Activated T-cell treated with anti-CD3 and anti-CD28 coated beads, Interleukin-2, amount 50 U/mL, for 1 hour (primary cell): Measurements from ENCODE around the gene ODAD4.

ENCODE experiments used
- DNase-seq: peaks from one replicate; pipeline ENCODE4 v3.0.0-alpha.2; 2020

Gene ODAD4, protein sequence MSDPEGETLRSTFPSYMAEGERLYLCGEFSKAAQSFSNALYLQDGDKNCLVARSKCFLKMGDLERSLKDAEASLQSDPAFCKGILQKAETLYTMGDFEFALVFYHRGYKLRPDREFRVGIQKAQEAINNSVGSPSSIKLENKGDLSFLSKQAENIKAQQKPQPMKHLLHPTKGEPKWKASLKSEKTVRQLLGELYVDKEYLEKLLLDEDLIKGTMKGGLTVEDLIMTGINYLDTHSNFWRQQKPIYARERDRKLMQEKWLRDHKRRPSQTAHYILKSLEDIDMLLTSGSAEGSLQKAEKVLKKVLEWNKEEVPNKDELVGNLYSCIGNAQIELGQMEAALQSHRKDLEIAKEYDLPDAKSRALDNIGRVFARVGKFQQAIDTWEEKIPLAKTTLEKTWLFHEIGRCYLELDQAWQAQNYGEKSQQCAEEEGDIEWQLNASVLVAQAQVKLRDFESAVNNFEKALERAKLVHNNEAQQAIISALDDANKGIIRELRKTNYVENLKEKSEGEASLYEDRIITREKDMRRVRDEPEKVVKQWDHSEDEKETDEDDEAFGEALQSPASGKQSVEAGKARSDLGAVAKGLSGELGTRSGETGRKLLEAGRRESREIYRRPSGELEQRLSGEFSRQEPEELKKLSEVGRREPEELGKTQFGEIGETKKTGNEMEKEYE

GRCh38 chr17:41930009-41930832, at the start of gene ODAD4:
Gene ODAD4 (plus strand): TSS chr17:41930617. CDS start chr17:41930724, 107 bp downstream.
- peak; percentile 95 for DNase-seq

DNA sequence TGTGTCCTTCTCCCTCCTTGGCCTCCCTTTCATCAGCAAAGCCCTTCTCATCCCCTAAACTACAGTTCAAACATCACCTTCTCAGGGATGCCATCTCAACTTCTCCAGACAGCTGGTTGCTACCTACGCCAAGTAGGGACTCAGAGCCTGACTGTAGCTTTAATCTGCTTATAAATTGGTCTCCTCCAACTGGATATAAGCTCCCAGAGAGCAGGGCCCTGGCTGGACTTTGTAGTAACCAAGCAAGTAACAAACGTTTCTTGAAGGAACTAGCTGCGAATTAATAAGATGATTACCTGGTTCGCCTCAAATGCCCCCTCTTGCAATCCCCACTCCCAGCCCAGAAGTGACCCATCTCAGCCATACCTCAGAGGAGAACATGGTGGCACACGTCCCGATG, 47.7 kb upstream of the ODAD4 start:
- no peak for DNase-seq

DNA sequence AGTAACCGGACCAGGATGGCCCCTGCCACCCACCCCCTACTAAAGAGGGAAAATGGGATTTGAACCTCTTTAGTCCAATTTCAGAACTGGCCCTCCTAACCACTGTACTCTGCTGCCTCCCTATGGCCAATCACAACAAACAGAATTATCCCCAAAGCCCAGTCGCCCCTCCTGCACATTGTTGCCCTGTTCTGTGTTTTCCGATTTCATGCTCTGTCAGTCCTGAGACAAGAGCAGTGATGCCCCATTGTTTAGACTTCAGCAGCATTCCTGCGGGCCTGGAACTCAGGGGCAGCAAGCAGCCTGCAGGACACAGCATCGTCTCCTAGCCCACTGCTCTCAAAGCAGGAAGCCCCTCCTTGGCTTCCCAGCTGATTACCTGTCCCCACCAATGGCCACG, 44.7 kb upstream of the ODAD4 start:
- DNase-seq: no peak

- DNase-seq: no peak
Measured at GRCh38 chr17:41888332-41888965, 42.0 kb upstream of the ODAD4 start.

DNA sequence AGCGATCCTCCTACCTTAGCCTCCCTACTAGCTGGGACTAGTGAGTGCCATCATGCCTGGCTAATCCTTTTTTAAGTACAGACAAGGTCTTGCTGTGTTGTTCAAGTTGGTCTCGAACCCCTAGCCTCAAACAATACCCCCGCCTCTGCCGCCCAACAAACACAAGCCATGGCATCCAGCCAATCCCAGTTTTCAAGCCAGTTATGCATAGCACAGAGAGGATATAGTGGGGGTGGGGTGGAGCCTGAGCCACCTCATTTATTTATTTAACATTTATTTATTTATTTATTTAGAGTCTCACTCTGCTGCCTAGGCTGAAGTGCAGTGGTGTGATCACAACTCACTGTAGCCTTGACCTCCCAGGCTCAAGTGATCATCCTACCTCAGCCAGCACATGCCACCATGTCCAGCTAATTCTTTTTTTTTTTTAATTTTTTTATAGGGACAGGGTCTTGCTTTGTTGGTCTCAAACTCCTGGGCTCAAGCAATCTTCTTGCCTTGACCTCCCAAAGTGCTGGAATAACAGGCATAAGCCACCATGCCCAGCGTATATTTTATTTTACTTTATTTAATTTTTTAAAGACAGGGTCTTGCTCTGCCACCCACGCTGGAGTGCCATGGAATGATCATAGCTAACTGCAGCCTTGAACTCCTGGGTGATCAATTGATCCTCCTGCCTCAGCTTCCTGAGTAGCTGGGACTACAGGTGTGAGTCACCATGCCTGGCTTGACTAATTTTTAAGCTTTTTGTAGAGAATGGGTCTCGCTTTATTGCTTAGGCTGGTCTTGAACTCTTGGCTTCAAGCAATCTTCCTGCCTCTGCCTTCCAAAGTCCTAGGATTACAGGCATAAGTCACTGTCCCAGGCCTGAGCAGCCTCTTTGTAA, 39.0 kb upstream of the ODAD4 start:
- no peak for DNase-seq

GRCh38 chr17:41892021-41892376, 38.4 kb upstream of the ODAD4 start:
- DNase-seq: no peak

DNA sequence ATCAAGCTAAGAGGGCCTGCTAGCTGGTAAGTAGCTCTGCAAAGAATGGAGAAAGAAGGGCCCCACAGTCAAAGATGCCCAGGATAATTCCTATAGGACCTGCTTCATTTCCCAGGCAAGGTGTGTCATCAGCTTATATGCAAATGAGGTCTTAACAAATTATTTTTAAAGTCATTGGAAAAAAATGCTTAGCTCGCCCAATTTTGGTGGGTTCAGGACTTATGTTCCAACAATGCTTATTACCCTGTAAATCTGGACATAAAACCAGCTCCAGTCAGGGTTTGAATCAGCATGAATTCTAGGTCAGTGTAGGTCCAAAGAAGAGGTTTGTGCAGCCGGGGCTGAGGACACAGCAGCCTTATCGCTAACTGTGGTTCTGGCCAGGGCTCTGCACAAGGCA, 37.0 kb upstream of the ODAD4 start:
- DNase-seq: no peak

DNA sequence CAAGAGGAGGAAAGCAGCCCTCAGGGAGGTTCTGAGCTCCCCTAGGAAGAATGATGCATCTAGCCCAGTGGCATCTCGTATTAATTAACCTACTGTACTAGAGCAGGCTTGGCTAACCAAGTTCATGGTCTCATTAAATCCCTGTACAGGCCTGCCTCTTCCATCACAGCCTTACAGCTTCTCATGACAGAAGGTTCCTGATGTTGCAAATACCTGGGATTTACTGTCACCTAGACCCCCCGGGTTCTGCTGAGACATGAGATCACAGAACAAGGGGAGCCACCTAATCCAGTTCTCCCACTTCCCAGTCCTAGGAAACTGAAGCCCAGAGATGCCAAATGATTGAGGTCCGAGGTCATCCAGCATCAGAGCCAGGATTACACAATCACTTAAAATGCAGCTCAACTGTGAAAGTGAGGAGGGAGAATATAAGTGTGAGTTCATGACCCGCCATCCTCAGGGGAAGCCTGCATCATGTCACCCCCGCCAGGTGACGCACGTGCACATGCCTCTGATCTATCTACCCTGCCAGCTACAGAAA, 35.6 kb upstream of the ODAD4 start:
- DNase-seq: no peak

GRCh38 chr17:41895617-41896016, 34.8 kb upstream of the ODAD4 start:
- no peak for DNase-seq

- DNase-seq: no peak
Measured at GRCh38 chr17:41896726-41897125, 33.7 kb upstream of the ODAD4 start.

- DNase-seq: no peak
Measured at GRCh38 chr17:41901646-41902045, 28.8 kb upstream of the ODAD4 start.

DNA sequence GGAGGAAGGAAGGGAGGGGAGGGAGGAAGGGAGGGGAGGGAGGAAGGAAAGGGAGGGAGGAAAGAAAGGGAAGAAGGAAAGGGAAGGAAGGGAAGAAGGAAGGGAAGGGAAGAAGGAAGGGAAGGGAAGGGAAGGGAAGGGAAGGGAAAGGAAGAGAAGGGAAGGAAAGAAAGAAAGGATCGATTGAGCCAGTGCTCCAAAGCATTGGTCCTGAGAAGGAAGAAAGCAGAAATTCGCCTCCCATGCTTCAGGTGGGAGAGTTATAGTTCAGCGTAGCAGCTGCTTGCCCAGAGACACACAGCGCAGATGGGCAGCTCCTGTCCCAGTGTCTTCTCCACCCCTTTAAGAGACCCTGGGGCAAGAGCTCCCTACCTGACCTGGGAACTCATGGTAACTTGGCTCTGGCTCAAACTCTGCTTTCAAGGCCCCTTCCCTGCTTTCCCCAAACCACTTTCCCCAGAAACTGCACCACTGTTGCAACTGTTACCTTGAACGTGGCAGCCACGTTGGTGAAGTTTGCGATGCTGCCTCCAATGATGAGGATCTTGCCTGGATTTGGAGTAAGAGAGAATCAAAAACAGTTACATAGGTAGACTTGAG, 26.1 kb upstream of the ODAD4 start:
- DNase-seq: no peak

DNA sequence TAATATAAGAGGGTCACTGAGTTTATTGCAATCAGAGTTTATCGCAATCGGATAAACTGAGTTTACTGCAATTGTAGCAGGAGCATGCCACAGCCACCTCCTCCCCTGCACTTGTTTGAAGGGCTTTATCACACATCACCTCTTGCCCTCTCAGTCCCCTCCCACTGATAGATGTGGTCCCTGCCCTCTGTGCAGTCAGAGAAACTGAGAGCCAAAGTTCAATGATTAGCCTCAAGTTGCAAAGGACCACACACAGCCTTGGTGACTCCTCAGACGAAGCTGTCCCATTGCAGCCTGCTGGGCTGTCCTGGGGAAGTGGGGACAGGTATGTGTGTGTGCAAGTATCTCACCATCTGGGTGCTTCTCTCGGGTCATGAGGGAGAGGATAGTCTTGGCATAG, 25.2 kb upstream of the ODAD4 start:
- DNase-seq: no peak

- no peak for DNase-seq
Measured at GRCh38 chr17:41906465-41907184, 23.8 kb upstream of the ODAD4 start.

DNA sequence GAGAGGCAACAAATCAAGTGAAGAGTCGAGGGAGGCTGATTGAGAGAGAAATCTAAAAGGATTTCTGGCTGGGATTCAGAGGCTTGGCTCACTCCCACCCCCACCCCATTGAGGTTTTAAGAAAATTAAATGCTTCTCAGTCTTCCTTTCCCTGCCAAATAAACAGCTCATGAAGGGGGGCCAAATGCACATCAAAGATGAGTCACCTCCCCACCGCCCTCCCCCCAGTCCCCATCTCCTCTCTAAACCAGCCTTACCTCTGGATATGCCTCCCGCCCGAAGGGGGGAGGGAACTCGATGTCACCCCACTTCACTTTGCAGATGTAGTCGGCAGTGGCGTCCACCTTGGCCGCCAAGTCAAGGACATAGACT, 23.2 kb upstream of the ODAD4 start:
- DNase-seq: no peak

GRCh38 chr17:41907633-41908539, 22.5 kb upstream of the ODAD4 start:
- DNase-seq: no peak

GRCh38 chr17:41909088-41909487, 21.3 kb upstream of the ODAD4 start:
- no peak for DNase-seq

GRCh38 chr17:41910701-41911391, 19.6 kb upstream of the ODAD4 start:
- DNase-seq: no peak

- no peak for DNase-seq
Measured at GRCh38 chr17:41912925-41913324, 17.5 kb upstream of the ODAD4 start.
